GM23248 (cell line): Measurements from ENCODE around the gene IRF5. TPM values are rescaled to one million over a fixed set of nuclear protein-coding genes. Genes with fewer than 3 reads are reported as not detected.

Experiments
- DNase-seq: peaks from one replicate; pipeline ENCODE4 v3.0.0-alpha.2; 2015
- H2AFZ ChIP-seq: fragments of 200-600 bp; sonication (generic); 2 replicates; pipeline ENCODE4 v1.6.1; 2016; ENCODE audit warnings: antibody characterized with exemption
- H3F3A ChIP-seq: fragments of 200-600 bp; sonication (generic); 2 replicates; pipeline ENCODE4 v1.6.1; 2016; ENCODE audit warnings: mild to moderate bottlenecking, antibody characterized with exemption, mixed run types; ENCODE audit not compliant: insufficient read depth
- H3K27ac ChIP-seq: fragments of 200-600 bp; sonication (generic); 2 replicates; pipeline ENCODE4 v1.5.1; 2016; ENCODE audit warnings: mild to moderate bottlenecking
- H3K27me3 ChIP-seq: fragments of 200-600 bp; sonication (generic); replicated peaks from 2 replicates; pipeline ENCODE4 v1.6.1; 2016; ENCODE audit warnings: mild to moderate bottlenecking; ENCODE audit not compliant: insufficient read depth
- H3K36me3 ChIP-seq: fragments of 200-600 bp; sonication (generic); 2 replicates; pipeline ENCODE4 v1.6.1; 2016; ENCODE audit warnings: low read depth, mild to moderate bottlenecking
- H3K4me1 ChIP-seq: fragments of 200-600 bp; sonication (generic); 2 replicates; pipeline ENCODE4 v1.6.1; 2016; ENCODE audit warnings: mild to moderate bottlenecking; ENCODE audit not compliant: insufficient read depth
- H3K4me2 ChIP-seq: fragments of 200-600 bp; sonication (generic); one replicate; pipeline ENCODE4 v1.6.1; 2016; ENCODE audit warnings: mild to moderate bottlenecking; ENCODE audit not compliant: unreplicated experiment
- H3K4me3 ChIP-seq: fragments of 200-600 bp; sonication (generic); 2 replicates; pipeline ENCODE4 v1.5.1; 2016; ENCODE audit warnings: mild to moderate bottlenecking
- H3K79me2 ChIP-seq: fragments of 200-600 bp; sonication (generic); 2 replicates; pipeline ENCODE4 v1.6.1; 2016; ENCODE audit warnings: mild to moderate bottlenecking; ENCODE audit not compliant: insufficient read depth
- H3K9ac ChIP-seq: fragments of 200-600 bp; sonication (generic); 2 replicates; pipeline ENCODE4 v1.6.1; 2016; ENCODE audit warnings: mild to moderate bottlenecking
- H3K9me2 ChIP-seq: fragments of 200-600 bp; sonication (generic); 2 replicates; pipeline ENCODE4 v1.6.1; 2016; ENCODE audit warnings: mixed run types, mild to moderate bottlenecking, moderate library complexity; ENCODE audit not compliant: insufficient read depth
- H3K9me3 ChIP-seq: fragments of 200-600 bp; sonication (generic); one replicate; pipeline ENCODE4 v1.6.1; 2017; ENCODE audit warnings: low read depth
- H4K20me1 ChIP-seq: fragments of 200-600 bp; sonication (generic); 2 replicates; pipeline ENCODE4 v1.6.0; 2016; ENCODE audit not compliant: insufficient read depth
- EZH2 ChIP-seq: fragments of 200-600 bp; sonication (generic); IDR thresholded peaks from 2 replicates; pipeline ENCODE4 v1.6.1; 2018; ENCODE audit warnings: antibody characterized with exemption, mild to moderate bottlenecking; ENCODE audit not compliant: insufficient read depth, poor library complexity, severe bottlenecking
- EZH2phosphoT487 ChIP-seq: fragments of 200-600 bp; sonication (generic); IDR thresholded peaks from 2 replicates; pipeline ENCODE4 v1.6.1; 2018; ENCODE audit warnings: antibody characterized with exemption, moderate library complexity, mild to moderate bottlenecking, low read depth; ENCODE audit not compliant: insufficient read depth
- WGBS, 2 experiments: methylation state at CpG; one replicate each; pipeline ENCODE4 v1.1.6; 2015 to 2017; ENCODE audit warnings: low lambda C conversion rate in 2 of 2, low coverage in 1 of 2; ENCODE audit errors: missing lambda C conversion rate in 2 of 2; 5-methylcytosine and 5-hydroxymethylcytosine counted together
- in situ Hi-C: fragments of 300-500 bp; cut with MboI; formaldehyde crosslinking; loops from 2 replicates; pipeline ENCODE4 v1.15.0; 2020
- polyA plus RNA-seq: library from polyadenylated mRNA; unstranded; fragments of >200 nt; fragmentation: Nextera tagmentation; extraction: Ambion mirVana; gene quantifications from 2 replicates; pipeline ENCODE4 v1.2.1, GENCODE V29; 2016
- total RNA-seq: library from RNA; depleted of rRNA; stranded (reverse); fragments of >200 nt; shearing (Covaris generic); gene quantifications from 2 replicates; pipeline ENCODE4 v1.2.3, GENCODE V29; 2014

The IRF5 gene
- total and polyA plus RNA-seq, 2 experiments from 2014 or later: under 0.01 to 0.16 TPM

DNA sequence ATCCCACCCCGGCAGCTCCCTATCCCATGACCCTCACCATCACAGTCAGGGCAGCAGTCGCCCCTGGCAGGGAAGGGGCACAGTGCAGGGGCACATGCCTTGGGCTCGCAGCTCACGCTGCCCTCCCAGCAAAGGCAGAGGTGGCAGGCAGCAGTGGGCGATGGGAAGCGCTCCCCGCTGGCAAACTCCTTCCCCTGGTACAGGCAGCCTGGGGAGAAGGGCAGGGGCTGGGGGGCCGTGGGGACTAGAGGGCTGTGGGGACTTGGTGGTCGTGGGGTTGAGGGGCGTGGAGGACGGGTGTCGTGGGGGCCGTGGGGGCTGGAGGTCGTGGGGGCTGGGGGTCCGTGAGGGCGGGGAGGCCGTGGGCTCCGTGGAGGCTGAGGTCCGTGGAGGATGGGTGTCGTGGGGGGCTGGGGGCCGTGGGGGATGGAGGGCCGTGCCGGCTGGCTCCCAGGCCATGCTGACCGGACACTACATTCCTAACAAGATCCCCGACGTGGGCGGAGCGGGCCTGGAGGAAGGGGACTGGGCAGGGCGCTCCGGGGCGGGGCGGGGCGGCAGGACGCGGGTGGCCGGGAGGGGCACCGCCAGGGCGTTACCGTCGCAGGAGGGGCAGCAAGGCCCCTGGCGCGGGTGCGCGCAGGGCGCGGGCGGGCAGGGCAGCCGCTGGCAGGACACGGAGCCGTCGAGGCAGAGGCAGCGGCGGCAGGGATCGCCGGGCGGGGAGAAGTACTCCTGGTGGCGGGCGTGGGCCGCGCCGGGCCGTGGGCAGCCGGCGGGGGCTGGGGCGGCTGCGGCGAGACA, 47.2 kb upstream of the IRF5 start:
- no peaks in the 10 kb centered on the region for H3K36me3 ChIP-seq
- H3K4me2 ChIP-seq: no peak overlapping the region
- TF ChIP-seq EZH2 (no peak), EZH2phosphoT487 (no peak)
- no peaks in the 10 kb centered on the region for H4K20me1 ChIP-seq
- H3K27me3 ChIP-seq: no peaks in the 10 kb centered on the region
- in situ Hi-C loops: loop anchor here (25.0 kb wide), 1 partner anchor 278 kb away; no protein-coding TSS in a partner anchor
- H3K4me1 ChIP-seq: no peaks in the 10 kb centered on the region
- H3K27ac ChIP-seq: no peak overlapping the region
- H3K79me2 ChIP-seq: no peaks in the 10 kb centered on the region
- no peak overlapping the region for H3K4me3 ChIP-seq
- H3K9me3 ChIP-seq: no peaks in the 10 kb centered on the region
- H3K9ac ChIP-seq: no peak overlapping the region
- H3F3A ChIP-seq: no peaks in the 10 kb centered on the region
- DNase-seq: no peak
- H2AFZ ChIP-seq: no peak overlapping the region
- WGBS, 2 experiments: 55 to 60% methylated on average over 13 to 63 of the region's 67 CpGs
- no peaks in the 10 kb centered on the region for H3K9me2 ChIP-seq

DNA sequence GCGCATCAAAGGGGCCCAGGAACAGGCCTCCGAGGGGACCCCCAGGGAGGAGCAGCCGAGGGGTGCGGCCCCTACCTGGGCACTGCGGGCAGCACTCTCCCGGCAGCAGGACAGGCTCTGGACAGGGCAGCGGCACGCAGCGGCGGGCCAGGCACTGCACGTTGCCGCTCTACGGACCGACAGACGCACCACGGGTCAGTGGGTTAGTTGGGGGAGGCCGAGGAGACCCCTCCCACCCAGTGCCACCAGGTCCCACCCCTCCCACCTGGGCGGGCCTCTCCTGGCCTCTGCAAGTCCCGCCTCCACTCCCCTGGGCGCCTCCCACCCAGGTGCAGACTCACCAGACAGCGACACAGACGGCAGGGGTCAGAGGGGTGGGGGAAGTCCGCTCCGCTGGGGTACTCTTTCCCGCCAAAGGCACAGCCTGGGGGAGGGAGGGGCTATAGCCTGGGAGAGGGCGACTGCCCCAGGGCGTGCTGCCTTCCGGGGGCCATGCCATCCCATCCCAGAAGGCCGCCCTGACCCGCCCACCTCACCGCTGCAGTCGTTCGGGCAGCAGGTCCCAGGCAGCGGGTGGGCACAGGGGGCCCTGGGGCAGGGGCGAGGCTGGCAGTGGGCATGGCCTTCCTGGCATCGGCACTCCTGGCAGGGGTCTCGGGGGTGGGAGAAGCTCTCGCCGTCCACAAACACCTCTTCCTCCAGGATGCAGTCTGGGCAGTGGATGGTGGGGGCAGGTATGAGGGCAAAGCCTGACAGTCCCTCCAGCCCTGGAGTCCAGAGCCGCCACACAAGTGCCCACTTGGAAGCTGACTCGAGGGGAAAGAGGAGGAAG, 46.4 kb upstream of the IRF5 start:
- in situ Hi-C loops: loop anchor here (25.0 kb wide), 1 partner anchor 279 kb away; no protein-coding TSS in a partner anchor
- no peaks in the 10 kb centered on the region for H3K9me2 ChIP-seq
- H3K79me2 ChIP-seq: no peaks in the 10 kb centered on the region
- no peaks in the 10 kb centered on the region for H4K20me1 ChIP-seq
- no peaks in the 10 kb centered on the region for H3F3A ChIP-seq
- no peak overlapping the region for H3K9ac ChIP-seq
- no peak overlapping the region for H3K4me2 ChIP-seq
- H3K4me1 ChIP-seq: no peaks in the 10 kb centered on the region
- no peak overlapping the region for H3K27ac ChIP-seq
- no peaks in the 10 kb centered on the region for H3K27me3 ChIP-seq
- H3K36me3 ChIP-seq: no peaks in the 10 kb centered on the region
- WGBS, 2 experiments: 48 to 59% methylated on average over 7 to 41 of the region's 41 CpGs
- no peak for DNase-seq
- H3K4me3 ChIP-seq: no peak overlapping the region
- H3K9me3 ChIP-seq: no peaks in the 10 kb centered on the region
- TF ChIP-seq EZH2 (no peak), EZH2phosphoT487 (no peak)
- no peak overlapping the region for H2AFZ ChIP-seq

DNA sequence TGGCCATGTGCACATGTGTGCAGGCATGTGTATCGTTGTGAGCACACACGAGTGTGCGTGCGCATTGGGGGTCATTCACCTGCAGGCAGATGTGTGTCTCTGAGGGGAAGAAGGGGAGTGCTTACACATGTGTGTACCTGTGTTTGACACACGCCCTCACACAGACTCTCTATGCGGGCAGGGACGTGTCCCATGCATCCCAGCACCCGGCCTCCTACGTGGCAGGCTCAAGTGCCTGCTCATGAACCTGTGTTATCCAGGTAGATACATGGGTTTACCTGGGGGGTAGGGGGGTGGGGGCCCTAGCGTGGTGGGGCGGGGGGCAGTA, 45.8 kb upstream of the IRF5 start:
- Histone ChIP-seq H3K9ac (no peak overlapping the region), H3K9me3 (no peaks in the 10 kb centered on the region), H3K27me3 (no peaks in the 10 kb centered on the region), H3K36me3 (no peaks in the 10 kb centered on the region), H3K4me1 (no peaks in the 10 kb centered on the region), H3K4me2 (no peak overlapping the region), H3K4me3 (no peak overlapping the region), H4K20me1 (no peaks in the 10 kb centered on the region), H3K79me2 (no peaks in the 10 kb centered on the region), H2AFZ (no peak overlapping the region), H3K27ac (no peak overlapping the region), H3K9me2 (no peaks in the 10 kb centered on the region), H3F3A (peaks cover under 1% of the 10 kb centered on the region)
- no peak for DNase-seq
- no peak for TF ChIP-seq EZH2phosphoT487
- TF ChIP-seq EZH2: no peak
- 79 to 81% methylated on average over 9 to 11 of the region's 11 CpGs for WGBS, 2 experiments
- in situ Hi-C loops: loop anchor here (25.0 kb wide), 1 partner anchor 280 kb away; no protein-coding TSS in a partner anchor

DNA sequence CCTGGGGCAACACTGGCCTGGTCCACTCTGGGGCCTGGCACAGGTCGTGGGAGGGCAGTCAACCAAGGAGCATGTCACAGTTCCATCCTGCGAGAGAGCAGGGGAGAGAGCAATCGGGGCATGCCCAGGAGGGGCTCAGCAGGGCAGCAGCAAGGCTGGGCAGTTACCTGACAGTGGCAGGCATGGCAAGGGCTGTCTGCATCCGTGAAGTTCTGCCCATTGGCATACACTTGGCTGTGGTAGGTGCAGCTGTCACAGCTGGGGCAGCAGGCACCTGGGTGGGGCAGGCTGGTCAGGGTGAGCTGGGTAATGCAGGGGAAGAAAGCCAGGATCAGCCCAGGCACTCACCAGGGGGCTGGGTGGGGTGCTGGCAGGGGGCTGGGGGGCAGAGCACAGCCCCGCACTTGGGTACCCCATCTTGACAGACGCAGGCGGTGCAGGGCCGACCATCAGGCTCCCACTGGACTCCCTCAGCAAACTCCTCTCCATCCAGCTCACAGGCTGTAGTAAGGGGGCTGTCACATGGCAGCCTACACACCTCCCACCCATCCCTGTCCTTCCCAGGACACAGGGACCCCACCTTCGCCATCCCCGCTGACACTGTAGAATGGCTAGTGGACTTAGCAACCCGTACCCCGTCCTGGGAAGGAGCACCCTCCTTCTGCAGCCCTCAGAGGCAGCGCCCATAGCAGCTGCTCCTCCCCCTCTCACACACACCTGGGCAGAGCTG, 45.0 kb upstream of the IRF5 start:
- WGBS, 2 experiments: 71 to 78% methylated on average over 9 to 13 of the region's 13 CpGs
- Histone ChIP-seq H2AFZ (no peak overlapping the region), H3K79me2 (no peaks in the 10 kb centered on the region), H3K27ac (no peak overlapping the region), H3K36me3 (no peaks in the 10 kb centered on the region), H3F3A (peaks cover 8% of the 10 kb centered on the region), H3K9ac (no peak overlapping the region), H3K27me3 (no peaks in the 10 kb centered on the region), H3K9me2 (no peaks in the 10 kb centered on the region), H3K4me3 (no peak overlapping the region), H3K4me1 (peaks cover 4% of the 10 kb centered on the region; the same call in 1 of the 2 replicates), H4K20me1 (no peaks in the 10 kb centered on the region), H3K4me2 (no peak overlapping the region), H3K9me3 (no peaks in the 10 kb centered on the region)
- TF ChIP-seq EZH2phosphoT487: no peak
- in situ Hi-C loops: loop anchor here (25.0 kb wide), 1 partner anchor 280 kb away; no protein-coding TSS in a partner anchor
- no peak for DNase-seq
